CD4-positive, alpha-beta T cell treated with Interleukin-1 beta for 1 hour (primary cell): ENCODE results near the gene SEMA3F.

ENCODE experiments used
- DNase-seq, 2 donors: peaks; one replicate each; pipeline ENCODE4 v3.0.0-alpha.2; 2020 to 2022

Gene SEMA3F

DNA sequence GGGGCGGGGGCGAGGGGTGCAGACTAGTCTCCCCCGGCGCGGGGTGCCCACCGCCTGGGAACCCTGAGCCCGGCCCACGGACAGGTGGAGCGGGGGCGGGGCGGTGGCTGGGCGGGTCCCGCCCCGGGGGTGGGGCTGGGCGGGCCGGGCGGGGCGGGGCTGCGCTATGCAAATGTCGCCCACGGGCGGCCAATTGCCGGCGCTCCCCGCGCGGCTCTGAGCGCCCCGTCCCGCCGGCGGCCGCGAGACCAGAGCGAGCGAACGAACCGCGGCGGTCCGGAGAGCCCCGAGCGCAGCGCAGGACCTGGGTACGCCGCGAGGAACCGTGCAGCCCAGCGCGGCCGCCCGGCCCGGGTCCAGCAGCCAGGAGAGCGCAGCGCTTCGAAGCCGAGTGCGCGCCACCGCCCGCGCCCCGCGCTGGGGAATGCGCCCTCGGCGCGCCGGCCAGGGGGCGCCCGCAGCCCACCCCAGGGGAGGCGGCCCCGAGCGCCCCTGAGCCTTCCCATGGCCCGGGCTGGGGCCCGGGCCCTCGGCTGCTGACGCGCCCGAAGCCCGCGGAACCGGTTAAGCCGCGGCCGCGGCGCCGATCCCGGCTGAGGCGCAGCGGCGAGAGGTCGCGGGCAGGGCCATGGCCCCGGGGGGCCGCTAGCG, at the start of gene SEMA3F:
Gene SEMA3F, plus strand, starts transcription at position 485 of the 651 bp plus-strand sequence. CDS start 4,299 bp downstream, outside the sequence.
- peak; percentile 75 to 76 for DNase-seq

DNA sequence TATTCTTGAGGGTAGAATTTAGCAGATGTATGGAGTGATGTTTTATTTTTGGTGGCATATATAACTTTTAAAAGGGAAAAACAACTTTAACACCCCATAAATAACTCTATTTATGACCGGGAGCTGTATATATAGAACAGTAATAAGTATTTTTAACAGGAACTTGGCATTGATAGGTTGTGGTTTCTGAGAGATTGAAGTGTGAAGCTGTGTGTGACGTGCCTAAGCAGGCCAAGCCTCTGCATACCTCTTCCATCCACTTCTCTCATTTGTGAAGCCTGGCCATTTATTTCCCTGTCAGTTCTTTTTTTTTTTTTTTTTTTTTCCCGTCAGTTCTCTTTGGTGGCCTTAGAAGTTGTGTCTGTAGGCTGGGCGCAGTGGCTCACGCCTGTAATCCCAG, 43.4 kb upstream of the SEMA3F start:
- DNase-seq: no peak

DNA sequence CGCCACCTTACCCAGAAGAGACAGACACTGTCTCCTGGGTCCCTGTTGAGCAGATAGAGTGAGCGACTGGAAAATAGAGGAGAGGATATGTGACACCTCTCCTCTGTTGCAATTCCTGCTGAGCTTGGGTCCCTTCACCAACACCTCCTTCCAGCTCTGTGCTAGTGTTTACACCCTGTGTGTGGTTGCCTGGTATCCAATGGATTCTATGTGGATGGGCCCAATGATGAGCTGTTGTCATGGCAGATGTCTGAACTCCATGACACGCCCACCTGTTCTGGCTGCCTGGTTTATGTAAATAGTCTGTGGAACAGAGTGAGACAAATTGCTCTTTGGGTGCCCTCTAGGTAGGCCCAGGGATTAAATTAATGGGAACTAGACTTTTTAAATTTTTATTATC, 42.7 kb upstream of the SEMA3F start:
- no peak for DNase-seq

DNA sequence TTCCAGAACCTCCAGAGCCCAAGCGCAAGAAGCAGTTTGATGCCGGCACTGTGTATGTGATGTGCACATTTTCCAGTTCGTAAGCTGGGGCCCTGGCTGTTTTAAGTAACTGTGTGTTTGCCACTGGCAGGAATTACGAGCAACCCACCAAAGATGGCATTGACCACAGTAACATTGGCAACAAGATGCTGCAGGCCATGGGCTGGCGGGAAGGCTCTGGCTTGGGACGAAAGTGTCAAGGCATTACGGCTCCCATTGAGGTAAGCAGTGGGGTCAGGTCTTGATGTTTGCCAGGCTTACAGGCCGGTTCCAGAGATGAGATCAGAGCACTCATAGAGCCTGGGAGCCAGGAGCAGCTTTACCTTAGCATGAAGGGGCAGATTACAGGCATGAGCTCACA, 38.0 kb upstream of the SEMA3F start:
- DNase-seq: no peak

DNA sequence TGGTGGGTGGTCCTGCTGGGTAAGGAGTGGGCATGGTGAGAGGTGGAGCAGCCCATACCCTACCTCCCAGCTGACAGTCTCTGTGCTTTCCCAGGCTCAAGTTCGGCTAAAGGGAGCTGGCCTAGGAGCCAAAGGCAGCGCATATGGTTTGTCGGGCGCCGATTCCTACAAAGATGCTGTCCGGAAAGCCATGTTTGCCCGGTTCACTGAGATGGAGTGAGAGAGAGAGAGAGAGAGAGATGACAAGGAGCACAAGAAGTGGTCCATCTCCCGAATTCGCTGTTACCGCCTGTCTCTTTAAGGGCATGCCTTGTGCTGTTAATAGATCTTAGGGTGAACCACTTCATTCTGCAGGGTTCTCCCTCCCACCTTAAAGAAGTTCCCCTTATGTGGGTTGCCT, 36.9 kb upstream of the SEMA3F start:
- no peak for DNase-seq

DNA sequence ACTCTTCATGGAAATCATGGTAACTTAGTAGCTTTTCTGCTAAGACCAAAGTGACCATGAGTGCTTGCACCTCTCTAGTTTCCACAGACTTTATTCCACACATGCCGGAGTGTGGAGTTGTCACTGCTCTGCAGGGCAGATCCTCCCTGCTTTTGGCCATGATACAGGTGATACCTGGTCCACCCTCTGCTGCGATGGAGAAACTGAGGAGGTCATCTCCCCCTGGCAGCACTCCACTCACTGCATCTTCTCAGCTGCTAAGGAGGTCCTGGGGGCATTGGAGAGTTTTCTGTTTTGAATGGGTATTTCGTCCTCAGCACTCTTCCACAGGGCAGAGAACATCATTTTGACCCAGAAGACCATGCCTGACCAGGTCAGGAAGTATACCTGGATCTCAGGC, 35.3 kb upstream of the SEMA3F start:
- DNase-seq: no peak

DNA sequence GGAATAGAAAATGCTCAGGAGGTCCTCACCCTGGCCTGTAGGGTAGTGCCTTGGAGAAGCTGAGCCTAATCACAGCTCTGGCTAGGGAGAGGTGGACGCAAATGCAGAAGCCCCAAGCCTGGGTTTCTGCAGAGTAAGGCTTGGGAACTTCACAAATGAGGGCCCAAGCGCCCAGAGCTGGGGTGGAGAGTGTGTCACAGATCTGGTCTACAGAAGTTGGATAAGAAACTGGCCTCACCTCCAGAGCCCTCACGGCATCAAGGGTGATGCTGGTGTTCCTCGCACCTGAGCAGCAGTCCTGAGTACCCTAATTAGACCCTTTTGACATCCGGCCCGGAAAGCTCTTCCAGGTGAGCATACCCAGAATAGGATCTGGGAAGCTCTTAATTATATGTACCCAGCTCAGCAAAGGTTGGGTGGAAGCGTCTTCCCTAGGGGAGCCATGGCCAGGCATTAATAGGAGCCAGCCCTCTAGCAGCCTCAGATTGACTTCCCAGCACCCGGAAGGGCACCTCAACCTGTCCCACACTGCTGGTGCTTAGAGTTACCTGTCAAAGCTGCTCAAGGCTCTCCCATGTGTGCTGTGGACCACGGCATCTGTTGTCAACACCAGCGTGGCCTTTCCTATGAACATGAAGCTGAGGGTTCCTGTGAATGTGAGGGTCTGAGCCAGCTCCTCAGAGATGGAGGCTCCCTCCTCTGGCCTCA, 34.6 kb upstream of the SEMA3F start:
- no peak for DNase-seq

DNA sequence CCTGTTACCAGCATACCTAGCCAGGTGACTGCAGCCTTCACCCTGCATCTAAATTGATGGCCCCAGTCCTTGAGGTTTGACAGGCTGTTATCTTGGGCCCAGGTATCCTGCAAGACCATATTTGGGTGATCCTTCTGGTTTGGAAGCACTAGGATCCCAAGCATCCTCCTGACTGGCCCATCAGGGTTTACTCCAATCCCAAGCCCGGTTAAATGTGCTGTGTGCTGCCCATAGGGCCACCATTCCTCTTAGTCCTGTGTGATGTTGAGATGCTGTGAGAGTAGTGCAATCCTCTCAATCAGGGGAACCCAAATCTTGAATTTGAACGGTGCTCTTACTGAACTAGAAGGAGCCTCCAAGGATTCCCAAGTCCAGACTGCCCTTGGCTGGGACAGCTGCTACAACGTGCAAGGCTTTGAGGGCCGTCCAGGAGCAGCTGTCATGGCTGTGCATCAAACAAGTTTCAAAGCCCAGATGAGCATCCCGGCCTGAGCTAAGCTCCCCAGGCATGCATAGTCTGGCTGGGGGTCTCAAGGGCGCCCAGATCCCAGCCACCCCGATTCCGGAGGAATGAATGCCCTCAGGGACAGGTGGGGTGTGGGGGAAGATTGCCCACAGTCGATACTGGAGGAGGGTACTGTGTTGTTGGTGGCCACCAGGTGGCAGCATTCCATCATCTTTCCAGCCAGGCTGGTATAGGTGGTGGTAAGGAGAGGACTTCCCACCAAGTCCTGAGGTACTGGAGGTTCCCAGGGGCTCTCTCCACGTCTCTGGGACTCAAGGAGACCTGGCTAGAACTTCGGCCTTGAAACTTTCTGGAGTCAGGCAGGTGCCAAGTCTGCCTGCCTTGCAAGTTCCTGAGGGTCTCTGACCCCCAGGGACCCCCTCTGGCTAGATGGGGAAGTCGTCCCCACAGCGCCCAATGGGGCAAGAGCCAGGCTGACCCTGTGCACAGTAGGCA, 33.8 kb upstream of the SEMA3F start:
- peak; percentile 64 to 66 for DNase-seq

DNA sequence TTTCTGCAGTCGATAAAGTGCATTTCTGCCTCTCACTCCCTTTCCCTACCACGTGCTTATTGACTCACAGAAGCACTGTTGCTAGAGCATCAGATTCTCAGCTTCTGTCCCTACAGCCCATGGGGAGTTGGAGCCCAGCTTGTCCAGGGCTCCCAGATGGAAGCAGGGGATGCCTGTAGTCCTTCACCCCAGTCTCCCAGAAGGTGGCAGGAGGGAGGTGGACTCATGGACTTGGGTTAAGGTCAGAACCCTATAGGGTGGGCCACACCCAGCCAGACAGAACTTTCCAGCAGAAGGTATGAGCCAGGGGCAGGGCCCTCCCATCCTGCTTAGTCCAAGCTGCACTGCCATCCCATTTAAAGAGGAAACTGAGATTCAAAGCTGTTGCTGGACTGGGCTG, 33.1 kb upstream of the SEMA3F start:
- no peak for DNase-seq

DNA sequence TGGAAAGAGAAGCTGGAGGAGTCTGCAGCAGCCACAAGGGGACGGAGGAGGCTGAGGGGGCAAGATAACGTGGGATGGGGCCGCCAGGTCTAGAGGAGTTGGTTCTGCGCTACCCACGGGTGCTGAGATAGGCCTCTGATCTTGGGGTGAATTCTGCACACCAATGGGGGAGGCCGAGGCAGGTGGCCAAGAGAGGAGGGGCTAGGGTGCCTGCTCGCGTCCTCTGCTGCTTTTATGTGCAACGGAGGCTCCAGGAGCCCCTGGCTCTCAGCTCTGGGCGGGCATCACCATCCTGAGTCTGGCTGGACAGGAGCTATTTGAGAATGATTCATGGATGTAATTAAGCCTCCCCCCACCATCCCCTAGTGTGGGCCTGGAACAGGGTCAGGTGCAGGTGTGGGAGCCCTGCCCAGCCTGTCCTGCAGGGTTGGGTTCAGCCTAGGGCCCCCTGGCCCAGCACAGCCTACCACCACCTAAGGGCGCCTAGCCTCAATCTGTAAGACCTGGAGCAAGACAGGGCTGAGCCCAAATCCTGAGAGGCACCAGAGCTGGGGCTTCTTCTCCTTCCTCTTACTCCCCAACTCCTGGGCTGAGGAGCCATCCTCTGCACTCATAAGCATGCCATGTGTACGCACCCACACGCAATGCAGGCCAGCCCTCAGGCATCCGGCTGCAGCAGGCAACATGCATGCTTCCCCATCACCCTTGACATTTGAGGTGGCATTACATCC, 32.3 kb upstream of the SEMA3F start:
- DNase-seq: no peak

DNA sequence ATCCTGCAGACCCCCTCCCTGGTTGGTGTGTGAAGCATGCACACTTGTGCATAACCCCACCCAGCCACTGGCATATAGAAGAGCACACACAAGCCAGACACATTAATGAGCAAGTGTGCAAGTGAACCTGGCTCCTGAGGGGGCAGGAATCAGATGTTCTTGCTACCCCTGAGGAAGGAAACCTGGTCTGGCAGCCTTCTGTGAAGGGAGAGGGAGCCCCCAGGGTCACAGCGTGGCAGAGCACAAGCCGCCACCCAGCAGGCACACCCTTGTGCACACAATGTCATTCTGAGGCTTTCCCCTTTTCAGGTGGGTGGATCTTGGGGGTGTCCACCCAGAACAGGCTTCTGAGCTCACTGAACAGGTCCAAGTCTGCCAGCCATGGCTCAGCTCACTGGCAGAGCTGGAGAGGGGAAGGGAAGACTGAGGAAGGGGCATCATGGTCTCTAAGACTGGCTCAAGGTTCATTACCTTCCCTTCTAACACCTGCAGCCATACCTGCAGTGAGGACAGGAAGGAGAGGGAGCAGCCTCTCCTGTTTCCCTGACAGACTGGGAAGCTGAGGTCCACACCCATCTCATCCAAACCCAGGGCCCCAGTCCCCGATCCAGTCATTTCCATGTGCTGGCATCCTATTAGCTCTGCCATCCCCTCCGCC, 31.6 kb upstream of the SEMA3F start:
- no peak for DNase-seq

DNA sequence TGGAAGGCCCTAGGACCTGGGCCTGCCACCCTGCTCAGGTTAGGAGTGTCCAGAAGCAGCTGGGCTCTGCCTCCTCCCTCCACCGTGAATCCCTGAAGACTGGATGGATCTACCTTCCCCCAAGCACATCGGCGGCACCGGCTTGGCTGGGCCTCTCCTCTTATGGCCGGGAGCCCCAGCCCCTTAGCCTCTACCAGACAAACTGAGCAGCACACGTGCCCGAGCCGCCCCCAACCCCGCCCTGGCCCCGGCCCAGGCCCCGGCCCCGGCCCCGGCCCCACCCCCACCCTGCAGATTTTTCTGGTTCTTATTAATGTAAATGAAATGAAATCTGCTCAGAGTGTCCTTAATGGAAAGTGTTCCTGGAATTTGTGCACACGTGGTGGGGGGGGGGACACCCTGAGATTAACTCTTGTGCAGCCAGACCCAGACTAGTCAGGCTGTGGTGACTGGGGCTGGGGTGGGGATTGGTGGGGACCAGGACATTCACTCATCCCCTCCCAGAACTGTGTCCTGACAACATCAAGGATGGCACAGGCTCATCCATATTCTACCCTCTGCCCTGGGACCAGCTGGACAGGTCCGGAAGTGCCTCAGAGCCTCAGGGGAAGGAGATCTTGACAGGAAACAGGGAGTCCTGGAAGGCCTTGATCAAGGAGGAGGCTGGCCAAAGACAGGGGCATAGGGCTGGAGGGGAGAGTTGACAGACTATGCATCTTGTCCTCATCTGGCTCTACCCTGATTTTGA, 30.9 kb upstream of the SEMA3F start:
- no peak for DNase-seq

DNA sequence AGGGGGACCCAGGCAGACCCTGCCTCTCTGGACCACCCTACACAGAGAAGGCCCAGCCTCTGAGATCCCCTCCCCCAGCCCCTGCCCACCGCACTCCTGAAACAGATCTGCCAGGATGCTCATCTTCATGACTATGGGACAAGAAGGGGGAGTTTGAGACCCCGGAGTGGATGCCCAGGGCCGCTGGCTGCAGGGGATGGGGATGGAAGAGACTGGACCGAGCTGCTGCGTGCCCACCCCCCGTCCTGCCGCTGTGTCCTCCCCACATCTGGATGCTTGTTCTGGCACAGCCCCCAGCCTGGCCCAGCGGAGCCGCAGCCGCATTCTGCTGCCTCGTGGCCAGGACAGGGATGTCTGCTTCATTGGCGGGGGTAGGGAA, 30.3 kb upstream of the SEMA3F start:
- DNase-seq: no peak

DNA sequence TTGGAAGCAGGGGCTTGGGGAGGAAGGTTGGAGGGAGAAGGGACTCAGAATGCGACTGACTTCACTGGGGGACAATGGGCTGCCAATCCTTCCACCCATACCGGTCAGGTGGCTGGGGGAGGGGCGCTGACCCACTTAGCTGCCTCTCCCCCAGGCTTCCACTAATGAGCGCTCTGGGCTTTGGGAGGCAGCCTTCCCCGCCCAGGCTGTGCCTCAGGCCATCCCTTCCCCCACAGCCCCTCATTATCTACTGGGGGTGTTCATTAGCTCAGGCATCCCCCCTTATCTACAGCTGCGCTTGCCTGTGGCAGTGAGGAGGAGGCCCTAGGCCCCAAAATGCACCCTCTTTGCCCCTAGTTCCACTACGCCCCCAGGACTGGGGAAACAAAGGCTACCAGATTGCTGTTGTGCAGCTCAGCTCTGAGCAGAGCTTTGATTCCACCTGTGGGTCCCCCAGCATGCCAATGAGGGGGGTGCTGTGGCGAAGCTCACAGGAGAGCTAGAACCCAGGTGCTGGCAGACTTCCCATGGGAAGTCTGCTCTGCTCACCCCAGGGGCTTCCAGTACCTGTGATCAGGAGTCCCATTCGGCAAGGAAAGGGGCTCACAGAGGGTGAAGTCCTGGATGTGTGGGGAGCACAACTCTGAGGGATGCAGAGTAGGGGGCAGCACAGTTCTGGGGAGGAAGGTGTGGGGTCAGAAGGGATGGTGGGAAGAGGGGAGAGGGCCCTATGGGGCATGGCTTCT, 29.4 kb upstream of the SEMA3F start:
- DNase-seq: no peak

DNA sequence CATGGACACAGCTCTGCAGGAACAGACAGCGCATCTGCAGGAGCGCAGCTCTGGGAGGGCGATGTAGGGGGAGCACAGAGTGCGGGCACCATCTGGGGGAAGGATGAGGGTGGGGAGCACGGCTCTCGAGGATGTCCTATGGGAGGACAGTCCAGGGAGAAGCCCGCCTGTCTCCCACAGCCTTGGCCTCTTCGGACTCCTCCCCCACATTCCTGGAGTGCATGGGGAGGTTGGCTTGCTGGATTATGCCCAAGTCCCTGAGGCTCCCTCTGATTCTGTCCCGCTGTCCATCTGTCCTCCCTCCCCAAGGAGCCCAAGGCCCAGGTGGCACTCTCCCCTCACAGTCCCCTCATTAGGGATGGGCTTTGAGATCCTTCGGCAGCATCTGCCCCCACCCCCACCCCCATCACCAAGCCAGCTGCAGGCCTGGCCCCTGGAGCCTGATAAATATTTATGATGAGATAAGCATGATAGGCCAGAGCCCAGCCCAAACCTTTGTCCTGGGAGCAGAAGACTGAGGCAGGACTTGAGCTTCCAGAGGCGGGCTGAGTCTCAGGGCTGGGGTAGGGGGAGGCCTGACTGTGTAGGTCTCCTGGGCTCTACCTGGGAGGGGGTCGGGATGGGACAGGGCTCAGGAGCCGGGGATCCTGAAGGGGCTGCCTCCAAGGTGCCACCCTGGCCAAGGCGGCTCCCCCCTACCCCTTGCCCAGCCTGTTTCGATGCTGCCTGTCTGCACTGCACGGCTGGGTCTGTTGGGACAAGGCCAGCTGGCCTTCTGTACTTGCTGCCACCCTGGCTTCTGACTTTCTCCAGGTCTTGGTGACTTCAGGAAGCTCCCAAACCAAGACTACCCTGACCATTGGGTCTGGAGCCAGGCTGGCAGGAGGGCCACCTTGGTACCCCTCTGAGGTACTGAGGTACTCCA, 28.6 kb upstream of the SEMA3F start:
- no peak for DNase-seq

DNA sequence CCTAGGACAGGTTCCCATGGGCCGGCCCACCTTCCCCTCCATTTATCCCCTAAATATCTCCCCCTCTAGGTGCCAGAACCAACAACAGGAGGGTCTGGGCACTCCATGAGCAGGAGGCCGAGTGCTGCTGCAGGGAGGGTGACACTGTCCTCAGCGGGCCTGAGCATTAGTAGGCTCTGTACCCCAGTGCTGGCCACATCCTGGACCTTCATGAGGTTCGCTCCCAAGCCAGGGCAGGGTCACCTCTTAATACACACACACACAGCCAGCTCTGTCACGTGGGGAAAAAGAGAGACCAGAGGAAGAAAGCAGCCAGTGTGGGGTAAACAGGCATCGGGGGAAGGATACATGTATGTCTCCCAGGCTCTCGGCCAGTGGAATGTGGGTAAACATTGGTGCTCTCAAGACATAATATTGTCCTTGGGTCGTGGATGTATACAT, 27.9 kb upstream of the SEMA3F start:
- no peak for DNase-seq

DNA sequence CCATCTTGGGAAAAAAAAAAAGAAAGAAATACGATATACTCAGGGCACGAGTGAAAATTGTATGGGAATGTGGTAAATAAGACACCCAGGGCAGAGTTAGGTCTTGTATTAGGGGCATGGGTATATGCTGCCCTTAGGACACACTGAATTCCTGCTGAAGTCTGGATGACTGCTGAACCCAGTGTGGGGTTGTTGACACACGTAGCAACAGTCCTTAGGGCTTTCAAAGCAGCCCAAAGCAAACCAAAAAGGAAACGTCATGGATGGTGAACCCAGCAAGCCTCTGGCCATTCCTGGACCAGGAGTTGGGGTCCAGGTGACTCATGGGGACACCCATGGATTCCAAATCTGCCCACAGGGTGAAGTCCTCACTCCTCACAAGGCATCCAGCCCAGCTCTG, 27.1 kb upstream of the SEMA3F start:
- DNase-seq: no peak

DNA sequence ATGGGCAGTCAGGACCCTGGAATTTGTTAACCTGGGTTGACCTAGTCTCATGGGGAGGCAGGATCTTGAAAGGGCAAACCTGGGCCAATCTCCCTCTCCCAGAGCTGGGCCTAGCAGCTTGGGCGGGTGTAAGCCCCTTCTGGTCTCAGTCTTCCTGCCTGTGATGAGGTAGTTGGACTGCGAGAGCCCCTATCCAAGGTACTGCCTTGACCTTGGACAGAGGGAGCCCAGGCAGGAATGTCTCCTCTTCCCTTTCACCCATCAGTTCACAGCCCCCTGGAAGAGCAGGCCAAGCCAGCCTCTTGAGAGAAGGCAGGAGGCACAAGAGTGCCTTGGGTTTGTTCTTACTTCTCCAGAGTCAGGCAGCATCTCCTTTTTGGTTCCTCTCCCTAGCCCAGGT, 24.7 kb upstream of the SEMA3F start:
- no peak for DNase-seq

DNA sequence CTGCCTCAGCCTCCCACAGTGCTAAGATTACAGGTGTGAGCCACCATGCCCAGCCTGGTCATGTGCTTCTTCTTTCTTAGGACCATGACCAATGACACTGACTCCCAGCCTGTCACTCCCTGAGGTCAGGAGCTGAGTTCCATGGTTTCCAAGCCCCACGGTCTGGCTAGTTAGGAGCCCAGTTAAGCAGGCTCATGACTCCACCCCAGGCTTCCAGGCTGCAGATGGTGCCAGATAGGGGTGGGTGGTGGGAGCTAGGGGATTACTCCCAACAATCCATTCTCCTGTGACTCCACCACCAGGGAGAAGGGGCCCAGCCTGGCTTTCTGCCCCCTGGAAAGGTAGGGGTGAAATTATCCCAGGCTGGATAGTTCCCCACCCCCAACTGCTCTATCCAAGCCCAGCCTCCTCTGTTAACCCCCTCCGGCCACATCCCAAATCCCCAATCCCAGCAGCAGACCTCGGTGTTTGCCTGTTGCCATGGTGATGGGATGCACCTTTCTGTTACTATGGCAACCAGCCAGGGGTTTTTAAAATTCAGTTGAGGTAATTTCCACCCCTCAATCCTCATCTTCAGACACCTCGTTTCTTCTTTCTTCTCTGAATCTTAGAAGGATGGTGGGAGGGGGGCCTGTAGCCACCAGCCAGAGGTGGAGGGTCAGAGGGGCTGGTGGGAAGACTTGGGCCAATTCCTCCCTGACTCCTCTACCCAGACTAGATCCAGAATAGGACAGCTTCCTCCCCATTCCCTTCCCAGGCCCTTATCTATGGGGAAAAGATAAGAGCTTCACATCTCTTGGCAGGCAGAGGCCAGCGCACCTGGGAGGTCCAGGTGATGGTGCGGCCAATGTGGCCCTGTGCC, 22.5 kb upstream of the SEMA3F start:
- no peak for DNase-seq
